ENCODE measurements around the gene ACSF2. TPM values are rescaled to one million over a fixed set of nuclear protein-coding genes. Genes with fewer than 3 reads are reported as not detected.

The ACSF2 gene
- total and polyA plus RNA-seq, 8 donors, result 8.5 to 61.2 (median 22.5) TPM

DNA sequence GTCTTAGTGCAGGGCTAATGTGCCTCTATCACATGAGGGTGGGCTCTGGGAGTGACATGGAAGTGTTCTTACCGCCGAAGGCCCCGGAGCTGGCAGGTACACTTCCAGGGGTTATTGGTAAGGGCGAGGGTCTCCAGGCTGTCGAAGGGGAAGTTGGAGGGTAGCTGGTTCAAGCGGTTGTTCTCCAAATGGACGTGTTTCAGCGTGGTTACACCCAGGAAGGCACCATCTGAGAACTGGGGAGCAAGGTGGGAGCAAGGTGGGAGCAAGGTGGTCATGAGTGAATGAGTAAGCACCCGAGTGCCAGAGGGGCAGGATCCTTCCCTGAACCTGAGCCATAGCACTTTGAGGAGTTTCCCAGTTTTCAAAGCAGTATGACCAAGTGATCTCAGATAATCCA is 39.6 kb downstream of the ACSF2 start:
- no peaks in the 10 kb centered on the region for H3K9me3 ChIP-seq
- WGBS, 2 donors, result 94 to 97% methylated on average over 9 of the region's 9 CpGs
- FAIRE-seq, result no peak
- no peaks in the 10 kb centered on the region for H3K27me3 ChIP-seq
- intact Hi-C loops (cut with DNase I), result no loop called here
- no peaks in the 10 kb centered on the region for H3K36me3 ChIP-seq
- no peaks in the 10 kb centered on the region for H3K4me1 ChIP-seq
- H3K27ac ChIP-seq, result no peak overlapping the region
- TF ChIP-seq, protein P1, sequence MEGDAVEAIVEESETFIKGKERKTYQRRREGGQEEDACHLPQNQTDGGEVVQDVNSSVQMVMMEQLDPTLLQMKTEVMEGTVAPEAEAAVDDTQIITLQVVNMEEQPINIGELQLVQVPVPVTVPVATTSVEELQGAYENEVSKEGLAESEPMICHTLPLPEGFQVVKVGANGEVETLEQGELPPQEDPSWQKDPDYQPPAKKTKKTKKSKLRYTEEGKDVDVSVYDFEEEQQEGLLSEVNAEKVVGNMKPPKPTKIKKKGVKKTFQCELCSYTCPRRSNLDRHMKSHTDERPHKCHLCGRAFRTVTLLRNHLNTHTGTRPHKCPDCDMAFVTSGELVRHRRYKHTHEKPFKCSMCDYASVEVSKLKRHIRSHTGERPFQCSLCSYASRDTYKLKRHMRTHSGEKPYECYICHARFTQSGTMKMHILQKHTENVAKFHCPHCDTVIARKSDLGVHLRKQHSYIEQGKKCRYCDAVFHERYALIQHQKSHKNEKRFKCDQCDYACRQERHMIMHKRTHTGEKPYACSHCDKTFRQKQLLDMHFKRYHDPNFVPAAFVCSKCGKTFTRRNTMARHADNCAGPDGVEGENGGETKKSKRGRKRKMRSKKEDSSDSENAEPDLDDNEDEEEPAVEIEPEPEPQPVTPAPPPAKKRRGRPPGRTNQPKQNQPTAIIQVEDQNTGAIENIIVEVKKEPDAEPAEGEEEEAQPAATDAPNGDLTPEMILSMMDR (IDR thresholded peaks at IDR 0.05), result no peak
- peak in 1 of 6 donors; percentile 8 for DNase-seq
- no peak for ATAC-seq
- no peak overlapping the region for H3K4me3 ChIP-seq

DNA sequence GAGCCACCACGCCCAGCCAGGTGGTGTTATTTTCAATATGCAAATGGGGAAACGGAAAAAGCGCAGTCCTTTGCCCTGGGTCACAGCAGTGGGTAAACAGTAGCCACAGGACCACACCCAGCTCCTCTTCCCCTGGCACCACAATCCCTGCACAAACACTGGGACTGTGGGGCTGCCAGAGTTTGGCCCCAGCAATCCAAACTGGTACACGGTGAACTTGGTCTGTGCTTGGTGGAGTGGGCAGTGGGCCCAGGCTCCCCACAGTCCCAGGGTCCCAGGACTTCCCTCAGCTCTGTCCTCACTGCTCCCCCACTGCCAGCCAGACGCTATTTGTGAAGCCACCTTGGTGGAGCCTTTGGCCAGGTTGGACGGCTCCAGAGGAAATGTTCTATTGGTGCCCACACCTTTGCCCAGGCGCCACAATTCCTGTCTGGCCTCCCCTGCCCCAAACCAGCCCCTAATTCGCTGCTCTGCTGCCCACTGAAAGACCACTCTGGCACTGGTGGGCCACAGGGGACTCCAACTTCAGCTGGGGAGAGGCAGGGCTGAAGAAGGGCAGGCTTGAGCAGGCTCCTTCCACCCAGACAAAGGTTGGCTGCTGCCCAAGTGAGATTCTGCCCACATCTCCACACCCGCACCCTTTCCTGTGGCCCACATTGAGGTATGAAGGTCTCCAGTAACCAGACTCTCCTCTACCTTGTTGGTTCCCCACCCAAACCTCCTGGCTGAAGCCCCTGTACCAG is 40.5 kb downstream of the ACSF2 start:
- H3K27me3 ChIP-seq, result no peaks in the 10 kb centered on the region
- H3K4me1 ChIP-seq, result no peaks in the 10 kb centered on the region
- no peak for FAIRE-seq
- no peak overlapping the region for H3K27ac ChIP-seq
- intact Hi-C loops (cut with DNase I), result no loop called here
- ATAC-seq, result peak in 1 of 4 donors; percentile 28
- TF ChIP-seq, protein P1 (IDR thresholded peaks at IDR 0.05), result no peak
- H3K4me3 ChIP-seq, result no peak overlapping the region
- H3K36me3 ChIP-seq, result no peaks in the 10 kb centered on the region
- WGBS, 2 donors, result 83 to 84% methylated on average over 9 of the region's 9 CpGs
- DNase-seq, result peak in 1 of 6 donors; percentile 15
- H3K9me3 ChIP-seq, result no peaks in the 10 kb centered on the region

DNA sequence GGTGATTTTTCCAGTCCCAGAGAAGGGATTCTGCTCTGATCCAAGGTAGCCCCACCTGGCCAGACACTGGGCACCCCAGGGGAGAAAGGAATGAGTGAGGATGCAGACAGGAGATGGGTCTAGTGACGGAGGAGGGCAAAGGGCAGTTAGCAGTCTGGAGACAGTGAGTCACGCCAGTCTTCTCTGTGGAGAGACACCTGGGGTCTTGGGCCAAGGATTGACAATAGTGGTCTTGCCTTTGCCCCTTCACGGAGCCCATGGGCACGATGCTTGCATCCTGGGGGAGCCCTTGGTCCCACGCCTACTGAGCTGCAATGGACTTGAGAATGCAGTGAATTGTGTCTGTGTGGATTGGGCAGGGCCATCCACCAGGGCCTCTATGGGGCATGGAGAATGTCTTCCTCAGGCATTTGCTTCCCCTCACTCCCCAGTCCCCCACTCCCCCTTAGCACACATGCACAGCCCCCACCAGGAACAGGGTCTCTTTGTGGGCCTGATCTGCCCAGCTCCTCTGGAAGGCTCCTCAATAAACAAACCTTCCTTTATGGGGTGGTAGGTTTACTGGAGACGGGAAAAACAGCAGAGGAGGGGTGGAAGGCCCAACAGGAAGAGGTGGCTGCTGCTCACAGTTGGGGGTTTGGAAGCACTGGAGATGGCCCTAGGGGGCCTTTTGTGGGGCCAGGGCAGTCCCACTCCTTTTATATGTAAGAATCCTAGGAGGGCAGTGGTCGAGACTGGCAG is 41.3 kb downstream of the ACSF2 start:
- peak in 2 of 6 donors; percentile 11 to 19 for DNase-seq
- H3K27me3 ChIP-seq, result no peaks in the 10 kb centered on the region
- H3K36me3 ChIP-seq, result no peaks in the 10 kb centered on the region
- WGBS, 2 donors, result 90 to 95% methylated on average over 7 of the region's 7 CpGs
- intact Hi-C loops (cut with DNase I), result no loop called here
- FAIRE-seq, result no peak
- H3K4me1 ChIP-seq, result no peaks in the 10 kb centered on the region
- TF ChIP-seq, protein P1 (IDR thresholded peaks at IDR 0.05), result no peak
- H3K9me3 ChIP-seq, result no peaks in the 10 kb centered on the region
- H3K4me3 ChIP-seq, result no peak overlapping the region
- H3K27ac ChIP-seq, result no peak overlapping the region
- no peak for ATAC-seq

DNA sequence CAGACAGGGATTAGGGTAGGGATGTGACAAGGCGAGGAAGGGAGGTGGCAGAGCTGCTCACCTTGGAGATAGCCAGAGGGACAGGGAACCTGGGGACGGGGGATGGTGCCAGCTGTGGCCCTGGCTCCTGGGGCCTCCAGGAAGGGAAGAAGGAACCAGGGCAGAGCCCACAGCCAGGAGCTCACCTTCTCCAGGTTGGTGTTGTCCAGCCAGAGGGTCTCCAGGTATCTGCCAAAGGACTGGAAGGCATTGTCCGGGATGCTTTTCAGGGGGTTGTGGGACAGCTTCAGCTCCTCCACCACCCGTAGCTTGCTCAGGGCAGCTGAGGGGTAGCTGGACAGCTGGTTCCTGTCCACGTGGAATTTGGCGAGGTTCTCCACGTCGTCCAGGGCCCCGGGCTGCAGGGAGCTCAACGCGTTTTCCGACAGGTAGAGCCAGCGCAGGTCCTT is 41.9 kb downstream of the ACSF2 start:
- no peak overlapping the region for H3K27ac ChIP-seq
- H3K4me3 ChIP-seq, result no peak overlapping the region
- ATAC-seq (no peak), DNase-seq (peak in 1 of 6 donors; percentile 25), FAIRE-seq (no peak)
- no peaks in the 10 kb centered on the region for H3K9me3 ChIP-seq
- no peaks in the 10 kb centered on the region for H3K36me3 ChIP-seq
- TF ChIP-seq, protein P1 (IDR thresholded peaks at IDR 0.05), result no peak
- intact Hi-C loops (cut with DNase I), result no loop called here
- no peaks in the 10 kb centered on the region for H3K4me1 ChIP-seq
- WGBS, 2 donors, result 78 to 79% methylated on average over 13 of the region's 13 CpGs
- no peaks in the 10 kb centered on the region for H3K27me3 ChIP-seq
